ENCODE data around the gene RGR. TPM values are rescaled to one million over a fixed set of nuclear protein-coding genes. Genes with fewer than 3 reads are reported as not detected.

Gene RGR
- polyA plus RNA-seq, 3 donors: not detected

- H2AFZ ChIP-seq (ENCODE audit: insufficient read depth, low read depth, low read length, poor library complexity, severe bottlenecking): no peak overlapping the region
- intact Hi-C loops (cut with micrococcal nuclease): no loop called here
- H3K36me3 ChIP-seq (replicated peaks in 1 of 2; ENCODE audit: control insufficient read depth in 1 of 2, insufficient read depth in 2 of 2, low read length in 2 of 2): no peaks in the 10 kb centered on the region
- no peaks in the 10 kb centered on the region for H3K4me1 ChIP-seq (ENCODE audit: control insufficient read depth in 1 of 2, insufficient read depth in 2 of 2, low read length in 2 of 2)
- H3K27ac ChIP-seq (ENCODE audit: low read depth in 1 of 2, low read length in 2 of 2): no peak overlapping the region
- TF ChIP-seq, protein P1, sequence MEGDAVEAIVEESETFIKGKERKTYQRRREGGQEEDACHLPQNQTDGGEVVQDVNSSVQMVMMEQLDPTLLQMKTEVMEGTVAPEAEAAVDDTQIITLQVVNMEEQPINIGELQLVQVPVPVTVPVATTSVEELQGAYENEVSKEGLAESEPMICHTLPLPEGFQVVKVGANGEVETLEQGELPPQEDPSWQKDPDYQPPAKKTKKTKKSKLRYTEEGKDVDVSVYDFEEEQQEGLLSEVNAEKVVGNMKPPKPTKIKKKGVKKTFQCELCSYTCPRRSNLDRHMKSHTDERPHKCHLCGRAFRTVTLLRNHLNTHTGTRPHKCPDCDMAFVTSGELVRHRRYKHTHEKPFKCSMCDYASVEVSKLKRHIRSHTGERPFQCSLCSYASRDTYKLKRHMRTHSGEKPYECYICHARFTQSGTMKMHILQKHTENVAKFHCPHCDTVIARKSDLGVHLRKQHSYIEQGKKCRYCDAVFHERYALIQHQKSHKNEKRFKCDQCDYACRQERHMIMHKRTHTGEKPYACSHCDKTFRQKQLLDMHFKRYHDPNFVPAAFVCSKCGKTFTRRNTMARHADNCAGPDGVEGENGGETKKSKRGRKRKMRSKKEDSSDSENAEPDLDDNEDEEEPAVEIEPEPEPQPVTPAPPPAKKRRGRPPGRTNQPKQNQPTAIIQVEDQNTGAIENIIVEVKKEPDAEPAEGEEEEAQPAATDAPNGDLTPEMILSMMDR (IDR thresholded peaks at IDR 0.05): no peak
- no peaks in the 10 kb centered on the region for H4K20me1 ChIP-seq (ENCODE audit: insufficient read depth, low read length)
- no peaks in the 10 kb centered on the region for H3K27me3 ChIP-seq (ENCODE audit: control insufficient read depth in 2 of 2, insufficient read depth in 2 of 2, low read length in 2 of 2)
- Mint-ChIP-seq H3K36me3 (no peaks in the 10 kb centered on the region), H3K27ac (no peak overlapping the region), H3K4me3 (no peak overlapping the region), H3K9me3 (peaks cover 0 to 8% (median 2%) of the 10 kb centered on the region in 7 donors), H3K4me1 (no peaks in the 10 kb centered on the region), H3K27me3 (ENCODE audit: low read depth in 3 of 3) (peaks cover 4 to 13% (median 12%) of the 10 kb centered on the region in 3 donors)
- no peak overlapping the region for H3K9ac ChIP-seq (ENCODE audit: insufficient read depth, low read length, poor library complexity, severe bottlenecking)
- no peaks in the 10 kb centered on the region for H3K9me3 ChIP-seq (replicated peaks in 1 of 2; ENCODE audit: control insufficient read depth in 1 of 2, insufficient read depth in 1 of 2, low read length in 2 of 2)
- H3K4me3 ChIP-seq (replicated peaks in 1 of 3; ENCODE audit: low read depth in 2 of 3, low read length in 3 of 3): no peak overlapping the region
- H3K79me2 ChIP-seq (ENCODE audit: insufficient read depth, low read length): no peaks in the 10 kb centered on the region
- no peak overlapping the region for H3K4me2 ChIP-seq (replicated peaks; ENCODE audit: extremely low read depth, low read length, poor library complexity, severe bottlenecking)
- no peak for DNase-seq
- WGBS (ENCODE audit: insufficient coverage): 96% methylated on average over 4 of the region's 4 CpGs
These were observed 10.9 kb upstream of the RGR start for GRCh38 chr10:84233940-84234339.

DNA sequence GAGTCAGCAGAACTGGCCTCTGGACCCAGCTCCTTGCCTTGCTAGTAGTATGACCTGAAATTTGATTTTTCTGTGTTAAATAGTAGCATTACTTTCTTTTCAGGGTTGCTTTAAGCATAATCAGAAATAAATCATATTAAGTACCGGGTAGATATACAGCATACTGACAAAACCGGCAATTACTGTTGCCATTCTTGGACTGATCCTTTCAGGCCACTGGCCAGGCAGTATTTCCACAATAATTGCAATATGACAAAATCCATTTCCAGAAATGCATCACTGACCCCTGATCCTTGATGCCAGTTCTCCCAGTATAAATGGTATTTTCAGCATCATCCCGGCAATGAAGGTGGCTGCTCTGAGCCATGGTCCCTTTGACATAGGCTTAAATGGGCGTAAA is 10.4 kb upstream of the RGR start:
- no peaks in the 10 kb centered on the region for H3K4me1 Mint-ChIP-seq
- no peaks in the 10 kb centered on the region for H3K27me3 ChIP-seq (ENCODE audit: control insufficient read depth in 2 of 2, insufficient read depth in 2 of 2, low read length in 2 of 2)
- H2AFZ ChIP-seq (ENCODE audit: insufficient read depth, low read depth, low read length, poor library complexity, severe bottlenecking): no peak overlapping the region
- H3K36me3 ChIP-seq (replicated peaks in 1 of 2; ENCODE audit: control insufficient read depth in 1 of 2, insufficient read depth in 2 of 2, low read length in 2 of 2): no peaks in the 10 kb centered on the region
- no peak for DNase-seq
- H3K27ac Mint-ChIP-seq: no peak overlapping the region
- H3K9me3 Mint-ChIP-seq: peaks cover 0 to 8% (median 2%) of the 10 kb centered on the region in 7 donors
- H3K27ac ChIP-seq (ENCODE audit: low read depth in 1 of 2, low read length in 2 of 2): no peak overlapping the region
- H3K79me2 ChIP-seq (ENCODE audit: insufficient read depth, low read length): no peaks in the 10 kb centered on the region
- peaks cover 4 to 13% (median 12%) of the 10 kb centered on the region in 3 donors for H3K27me3 Mint-ChIP-seq (ENCODE audit: low read depth in 3 of 3)
- TF ChIP-seq, protein P1 (IDR thresholded peaks at IDR 0.05): no peak
- intact Hi-C loops (cut with micrococcal nuclease): no loop called here
- H3K4me2 ChIP-seq (replicated peaks; ENCODE audit: extremely low read depth, low read length, poor library complexity, severe bottlenecking): no peak overlapping the region
- no peaks in the 10 kb centered on the region for H3K36me3 Mint-ChIP-seq
- no peaks in the 10 kb centered on the region for H3K4me1 ChIP-seq (ENCODE audit: control insufficient read depth in 1 of 2, insufficient read depth in 2 of 2, low read length in 2 of 2)
- H3K9me3 ChIP-seq (replicated peaks in 1 of 2; ENCODE audit: control insufficient read depth in 1 of 2, insufficient read depth in 1 of 2, low read length in 2 of 2): no peaks in the 10 kb centered on the region
- 67% methylated on average over 3 of the region's 4 CpGs for WGBS (ENCODE audit: insufficient coverage)
- H3K4me3 Mint-ChIP-seq: no peak overlapping the region
- H3K4me3 ChIP-seq (replicated peaks in 1 of 3; ENCODE audit: low read depth in 2 of 3, low read length in 3 of 3): no peak overlapping the region
- no peaks in the 10 kb centered on the region for H4K20me1 ChIP-seq (ENCODE audit: insufficient read depth, low read length)
- no peak overlapping the region for H3K9ac ChIP-seq (ENCODE audit: insufficient read depth, low read length, poor library complexity, severe bottlenecking)

Data from CD14-positive monocyte (primary cell).